Muscle of leg (tissue), 11 donors: Measurements from ENCODE around the gene NETO2. TPM values are rescaled to one million over a fixed set of nuclear protein-coding genes. Genes with fewer than 3 reads are reported as not detected.
A peak's percentile ranks its signal among the peaks of the same experiment; 100 is the strongest.
"Not testable (repeated sequence)": the region's sequence is repeated elsewhere in the genome, so short reads cannot be mapped to it uniquely, and the experiment has no call there.

Source experiments
- DNase-seq: peaks from one replicate; pipeline ENCODE4 v3.0.0; 2013
- H3K27ac ChIP-seq: one replicate; pipeline ENCODE4 v1.5.1; 2013; ENCODE audit warnings: mild to moderate bottlenecking, low read length, control low read depth
- H3K27me3 ChIP-seq: one replicate; pipeline ENCODE4 v1.6.1; 2013; ENCODE audit warnings: low read length; ENCODE audit not compliant: control insufficient read depth, insufficient read depth
- H3K36me3 ChIP-seq: one replicate; pipeline ENCODE4 v1.6.1; 2013; ENCODE audit warnings: low read length; ENCODE audit not compliant: control insufficient read depth, insufficient read depth
- H3K4me1 ChIP-seq: one replicate; pipeline ENCODE4 v1.6.1; 2013; ENCODE audit warnings: low read length; ENCODE audit not compliant: control insufficient read depth, insufficient read depth
- H3K4me3 ChIP-seq: one replicate; pipeline ENCODE4 v1.5.1; 2013; ENCODE audit warnings: low read length, control low read depth
- H3K9me3 ChIP-seq: replicated peaks from 2 replicates; pipeline ENCODE4 v1.6.1; 2013; ENCODE audit warnings: low read depth, low read length; ENCODE audit not compliant: control insufficient read depth
- WGBS: methylation state at CpG from one replicate; pipeline ENCODE4 v1.1.5; 2013; ENCODE audit warnings: missing lambda C conversion rate; ENCODE audit not compliant: insufficient coverage; 5-methylcytosine and 5-hydroxymethylcytosine counted together
- polyA plus RNA-seq, 8 donors: library from polyadenylated mRNA; unstranded; fragments of 120-200 nt; gene quantifications; one replicate each; pipeline versions ENCODE4 v1.2.1 to v1.2.3, GENCODE V29; 2013; ENCODE audit warnings: inconsistent platforms in 1 of 8, low replicate concordance in 1 of 8; ENCODE audit not compliant: insufficient read length in 8 of 8, insufficient read depth in 1 of 8
- total RNA-seq: library from RNA; stranded (reverse); fragments of 120-200 nt; gene quantifications from one replicate; pipeline ENCODE4 v1.2.4, GENCODE V29; 2013

NETO2 gene
- total and polyA plus RNA-seq, 9 donors = 8.1 to 23.5 (median 14.7) TPM

DNA sequence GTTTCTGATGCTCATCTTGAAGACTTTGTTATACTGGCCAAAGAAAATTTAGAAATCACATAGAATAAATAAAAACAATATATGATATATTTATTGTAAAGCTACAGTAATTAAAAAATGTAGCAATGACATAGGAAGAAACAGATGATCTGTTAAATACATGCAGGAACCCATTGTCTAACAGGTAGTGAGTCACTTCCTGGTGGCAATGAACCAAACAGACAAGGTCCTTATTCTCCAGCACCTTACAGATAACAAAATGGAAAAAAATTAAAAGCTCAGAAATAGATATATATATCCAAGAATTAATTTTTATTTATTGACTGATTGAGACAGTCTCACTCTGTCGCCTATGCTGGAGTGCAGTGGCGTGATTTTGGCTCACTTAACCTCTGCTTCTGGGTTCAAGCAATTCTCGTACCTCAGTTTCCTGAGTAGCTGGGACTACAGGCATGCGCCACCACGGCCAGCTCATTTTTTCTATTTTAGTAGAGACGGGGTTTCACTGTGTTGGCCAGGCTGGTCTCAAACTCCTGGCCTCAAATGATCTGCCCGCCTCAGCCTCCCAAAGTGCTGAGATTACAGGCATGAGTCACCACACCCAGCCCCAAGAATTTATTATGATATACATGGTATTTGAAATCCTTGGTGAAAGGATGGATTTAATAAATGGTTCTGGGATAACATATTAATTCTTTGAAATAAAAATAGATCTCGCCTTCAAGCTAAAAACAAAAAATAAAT lies 7.5 kb downstream of the NETO2 start:
- no peaks in the 10 kb centered on the region for H3K4me1 ChIP-seq
- no peak overlapping the region for H3K4me3 ChIP-seq
- no peaks in the 10 kb centered on the region for H3K9me3 ChIP-seq
- H3K27ac ChIP-seq = peak overlapping the region; percentile 32
- no peaks in the 10 kb centered on the region for H3K27me3 ChIP-seq
- 60% methylated on average over 1 of the region's 8 CpGs for WGBS
- no peaks in the 10 kb centered on the region for H3K36me3 ChIP-seq
- DNase-seq = peak; percentile 28

DNA sequence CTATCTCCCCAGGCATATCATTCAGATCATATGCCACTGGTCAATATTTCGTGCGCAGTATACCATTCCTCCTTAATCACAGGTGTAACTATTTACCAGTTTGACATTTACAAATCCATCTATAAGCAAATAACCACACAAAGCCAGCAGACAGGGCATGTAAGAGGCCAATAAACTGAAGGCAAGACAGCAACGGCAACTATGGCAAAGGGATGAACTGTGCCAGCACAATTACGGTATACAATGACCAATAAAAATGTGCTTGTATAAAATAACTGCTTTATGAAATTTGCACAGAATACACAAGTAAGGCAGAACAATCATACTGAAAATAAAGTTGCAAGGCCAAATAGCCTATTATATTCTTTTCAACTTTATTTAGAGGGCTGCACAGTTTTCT lies 9.2 kb downstream of the NETO2 start:
- DNase-seq = no peak
- no peaks in the 10 kb centered on the region for H3K27me3 ChIP-seq
- no peaks in the 10 kb centered on the region for H3K4me1 ChIP-seq
- H3K36me3 ChIP-seq = no peaks in the 10 kb centered on the region
- no peaks in the 10 kb centered on the region for H3K9me3 ChIP-seq
- H3K4me3 ChIP-seq = no peak overlapping the region
- no peak overlapping the region for H3K27ac ChIP-seq
- 100% methylated on average over 2 of the region's 4 CpGs for WGBS

GRCh38 chr16:47132308-47132707 lies 11.4 kb downstream of the NETO2 start:
- H3K27me3 ChIP-seq = no peaks in the 10 kb centered on the region
- no peak overlapping the region for H3K4me3 ChIP-seq
- H3K4me1 ChIP-seq = no peaks in the 10 kb centered on the region
- peak; percentile 5 for DNase-seq
- no peak overlapping the region for H3K27ac ChIP-seq
- H3K36me3 ChIP-seq = no peaks in the 10 kb centered on the region
- H3K9me3 ChIP-seq = no peaks in the 10 kb centered on the region

DNA sequence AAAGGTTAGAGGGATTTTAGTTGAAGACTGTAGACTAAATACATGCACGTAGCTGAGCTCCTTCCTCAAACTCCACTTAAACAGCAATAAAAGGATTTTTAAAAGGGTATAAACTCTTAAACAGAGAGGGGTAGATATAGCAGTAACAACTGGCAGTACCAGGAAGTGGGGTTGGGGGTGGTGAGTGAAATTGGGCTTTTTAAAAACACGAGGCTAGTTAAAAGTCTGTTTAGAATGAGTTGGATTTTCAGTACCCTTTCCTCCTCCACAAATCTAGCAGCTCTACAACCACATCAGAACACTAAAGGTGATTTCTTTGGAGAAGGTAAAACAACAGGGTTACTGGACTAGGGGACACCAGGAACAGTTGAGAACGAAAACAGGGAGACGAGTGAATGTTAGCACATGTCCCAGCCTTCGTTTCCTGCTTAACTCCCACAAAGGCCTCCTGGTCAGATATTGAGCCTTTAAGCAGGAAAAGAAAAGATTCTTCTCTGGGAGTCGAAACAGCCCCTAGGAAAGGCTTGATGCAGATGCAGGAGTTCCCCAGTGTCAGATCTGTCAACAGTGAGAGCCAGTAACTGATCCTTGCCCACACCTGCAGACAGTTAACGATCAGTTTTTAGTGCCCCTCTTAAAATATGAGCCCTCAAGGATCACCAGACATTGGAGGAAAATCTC lies 13.8 kb downstream of the NETO2 start:
- no peak for DNase-seq
- H3K27ac ChIP-seq = no peak overlapping the region
- 70% methylated on average over 2 of the region's 7 CpGs for WGBS

DNA sequence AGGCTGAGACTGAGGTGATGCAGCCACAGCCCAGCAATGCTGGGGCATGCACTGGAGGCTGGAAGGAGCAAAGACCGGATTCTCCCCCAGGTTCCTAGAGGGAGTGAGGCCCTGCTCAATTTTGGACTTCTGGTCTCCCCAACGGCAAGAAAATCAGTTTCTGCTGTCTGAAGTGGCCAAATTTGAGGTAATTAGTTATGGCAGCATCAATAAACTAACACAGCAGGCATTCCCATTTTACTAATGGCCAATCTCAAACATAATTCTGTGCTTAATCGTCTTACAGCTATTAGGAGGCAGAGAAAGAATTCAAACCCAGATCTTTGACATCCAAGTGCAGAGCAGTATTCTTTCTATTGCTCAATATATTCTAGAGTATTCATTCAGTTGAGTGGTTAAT lies 16.2 kb downstream of the NETO2 start:
- Histone ChIP-seq H3K27ac (no peak overlapping the region), H3K4me3 (no peak overlapping the region), H3K9me3 (no peaks in the 10 kb centered on the region), H3K36me3 (no peaks in the 10 kb centered on the region), H3K27me3 (no peaks in the 10 kb centered on the region), H3K4me1 (no peaks in the 10 kb centered on the region)
- no peak for DNase-seq
- WGBS = 91% methylated on average over 1 of the region's 3 CpGs

More for the DNA sequence above, 13.8 kb downstream of the NETO2 start:
- H3K4me3 ChIP-seq = no peak overlapping the region
- H3K36me3 ChIP-seq = no peaks in the 10 kb centered on the region
- no peaks in the 10 kb centered on the region for H3K4me1 ChIP-seq
- H3K27me3 ChIP-seq = no peaks in the 10 kb centered on the region
- H3K9me3 ChIP-seq = no peaks in the 10 kb centered on the region

- no peaks in the 10 kb centered on the region for H3K9me3 ChIP-seq
- H3K4me1 ChIP-seq = no peaks in the 10 kb centered on the region
- H3K36me3 ChIP-seq = no peaks in the 10 kb centered on the region
- H3K27ac ChIP-seq = no peak overlapping the region
- WGBS = 90% methylated on average over 3 of the region's 4 CpGs
- H3K4me3 ChIP-seq = no peak overlapping the region
- H3K27me3 ChIP-seq = no peaks in the 10 kb centered on the region
- no peak for DNase-seq
These were observed 18.0 kb downstream of the NETO2 start for GRCh38 chr16:47125757-47126156.

DNA sequence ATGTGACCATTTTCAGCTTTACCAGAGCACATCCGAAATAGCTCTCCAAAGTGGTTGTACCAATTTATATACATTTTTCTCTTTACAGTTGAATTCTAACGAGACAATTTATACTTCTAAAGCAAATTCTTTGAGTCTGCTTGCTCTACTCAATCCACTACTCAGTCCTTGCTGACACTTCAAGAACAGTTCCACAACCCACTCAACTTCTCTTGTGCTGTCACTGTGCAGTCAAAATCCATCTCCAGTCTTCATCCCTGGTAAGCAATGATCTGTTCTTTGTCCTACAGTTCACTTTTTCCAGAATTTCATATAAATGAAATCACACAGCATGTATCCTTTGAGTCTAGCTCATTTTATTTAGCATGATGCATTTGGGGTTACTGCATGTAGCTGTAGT lies 30.6 kb downstream of the NETO2 start:
- Histone ChIP-seq H3K36me3 (no peaks in the 10 kb centered on the region), H3K27ac (no peak overlapping the region), H3K9me3 (no peaks in the 10 kb centered on the region), H3K27me3 (no peaks in the 10 kb centered on the region), H3K4me3 (no peak overlapping the region), H3K4me1 (no peaks in the 10 kb centered on the region)
- 88% methylated on average over 2 of the region's 2 CpGs for WGBS
- no peak for DNase-seq

DNA sequence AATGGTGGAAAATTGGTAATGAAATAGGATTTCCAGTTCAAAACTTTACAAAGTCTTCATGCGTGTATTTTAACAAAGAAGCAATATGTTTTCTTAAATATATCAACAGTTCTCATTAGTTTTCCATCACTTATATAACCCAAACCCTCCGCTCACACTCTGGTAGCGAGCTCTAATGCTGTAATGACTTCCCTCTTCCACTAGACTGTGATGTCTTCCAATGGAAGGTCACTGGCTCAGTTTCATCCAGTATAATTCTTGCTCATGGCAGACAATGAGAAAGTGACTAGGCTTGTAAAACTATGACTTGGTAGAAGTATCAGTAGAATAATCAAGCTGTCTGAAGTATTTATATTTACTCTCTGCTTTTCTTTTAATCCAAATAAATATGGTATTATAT lies 32.8 kb downstream of the NETO2 start:
- DNase-seq = no peak
- 93% methylated on average over 2 of the region's 3 CpGs for WGBS
- H3K27me3 ChIP-seq = no peaks in the 10 kb centered on the region
- no peaks in the 10 kb centered on the region for H3K36me3 ChIP-seq
- no peak overlapping the region for H3K4me3 ChIP-seq
- no peak overlapping the region for H3K27ac ChIP-seq
- no peaks in the 10 kb centered on the region for H3K4me1 ChIP-seq
- H3K9me3 ChIP-seq = no peaks in the 10 kb centered on the region

DNA sequence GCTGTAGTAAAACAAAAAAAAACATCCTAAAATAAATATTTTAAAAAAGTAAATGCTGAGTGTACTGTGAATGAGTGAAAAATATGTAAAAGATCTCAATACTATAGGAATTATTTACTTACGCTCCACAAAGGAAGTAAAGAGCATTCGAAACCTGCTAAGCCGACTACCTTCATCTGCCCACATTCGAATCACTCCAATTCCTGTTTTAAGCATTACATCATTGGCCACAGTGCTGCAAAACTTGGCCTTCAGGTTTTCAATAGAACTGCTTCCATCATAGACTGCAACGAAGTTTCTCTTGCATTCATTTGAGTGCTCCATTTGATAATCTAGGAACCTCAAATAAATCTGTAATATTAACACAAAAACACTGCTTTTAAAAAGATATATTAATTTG lies 34.4 kb downstream of the NETO2 start:
- Histone ChIP-seq H3K9me3 (no peaks in the 10 kb centered on the region), H3K36me3 (no peaks in the 10 kb centered on the region), H3K4me1 (no peaks in the 10 kb centered on the region), H3K4me3 (no peak overlapping the region), H3K27me3 (no peaks in the 10 kb centered on the region), H3K27ac (no peak overlapping the region)
- DNase-seq = no peak
- WGBS = 67% methylated on average over 1 of the region's 5 CpGs

DNA sequence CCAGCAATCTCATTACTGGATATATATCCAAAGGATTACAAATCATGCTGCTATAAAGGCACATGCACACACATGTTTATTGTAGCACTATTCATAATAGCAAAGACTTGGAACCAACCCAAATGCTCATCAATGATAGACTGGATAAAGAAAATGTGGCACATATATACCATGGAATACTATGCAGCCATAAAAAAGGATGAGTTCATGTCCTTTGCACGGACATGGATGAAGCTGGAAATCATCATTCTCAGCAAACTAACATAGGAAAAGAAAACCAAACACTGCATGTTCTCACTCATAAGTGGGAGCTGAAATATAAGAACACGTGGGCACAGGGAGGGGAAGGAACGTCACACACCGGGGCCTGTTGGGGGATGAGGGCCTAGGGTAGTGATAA lies 40.8 kb downstream of the NETO2 start:
- H3K27ac ChIP-seq, H3K27me3 ChIP-seq, H3K36me3 ChIP-seq, H3K9me3 ChIP-seq, H3K4me1 ChIP-seq, H3K4me3 ChIP-seq, DNase-seq: not testable (repeated sequence)
- WGBS = 90% methylated on average over 3 of the region's 4 CpGs
